Activated naive CD8-positive, alpha-beta T cell treated with anti-CD3 and anti-CD28 coated beads, Interleukin-2, amount 10 ng/mL, durations not matched to agents 7 days and 5 days (primary cell): ENCODE data around the gene NLRP1. TPM values are rescaled to one million over a fixed set of nuclear protein-coding genes. Genes with fewer than 3 reads are reported as not detected.

ENCODE experiments used
- ATAC-seq: fragments of 150-1000 bp; cut with Tn5 transposase; one replicate; pipeline ENCODE4 v1.10.0; 2021; ENCODE audit warnings: low read depth, moderate library complexity
- POLR2A ChIA-PET: fragments of 350-600 bp; sonication (Branson Sonifier 250); formaldehyde crosslinking; loops from one replicate; lab custom pipeline; 2021; ENCODE audit warnings: antibody characterized with exemption; lab: Charles Lee
- DNase-seq: peaks from one replicate; pipeline ENCODE4 v3.0.0; 2021
- H3K27ac Mint-ChIP-seq: one replicate; pipeline ENCODE4 v1.8.0; 2022; ENCODE audit warnings: mild to moderate bottlenecking, mixed read lengths
- H3K27me3 Mint-ChIP-seq: one replicate; pipeline ENCODE4 v1.8.0; 2022; ENCODE audit warnings: mild to moderate bottlenecking, moderate library complexity, mixed read lengths
- H3K36me3 Mint-ChIP-seq: one replicate; pipeline ENCODE4 v1.8.0; 2021; ENCODE audit warnings: mild to moderate bottlenecking, mixed read lengths
- H3K4me1 Mint-ChIP-seq: one replicate; pipeline ENCODE4 v1.8.0; 2021; ENCODE audit warnings: mixed read lengths
- H3K4me3 Mint-ChIP-seq: one replicate; pipeline ENCODE4 v1.8.0; 2022; ENCODE audit warnings: mild to moderate bottlenecking, moderate library complexity, mixed read lengths
- H3K9me3 Mint-ChIP-seq: one replicate; pipeline ENCODE4 v1.8.0; 2021; ENCODE audit warnings: mixed read lengths
- total RNA-seq, 2 experiments: library from RNA; stranded (reverse); gene quantifications; one replicate each; pipeline ENCODE4 v1.2.3, GENCODE V29; 2021

NLRP1 gene
- total RNA-seq, 2 experiments from 2014 or later, result 120 to 126 TPM

DNA sequence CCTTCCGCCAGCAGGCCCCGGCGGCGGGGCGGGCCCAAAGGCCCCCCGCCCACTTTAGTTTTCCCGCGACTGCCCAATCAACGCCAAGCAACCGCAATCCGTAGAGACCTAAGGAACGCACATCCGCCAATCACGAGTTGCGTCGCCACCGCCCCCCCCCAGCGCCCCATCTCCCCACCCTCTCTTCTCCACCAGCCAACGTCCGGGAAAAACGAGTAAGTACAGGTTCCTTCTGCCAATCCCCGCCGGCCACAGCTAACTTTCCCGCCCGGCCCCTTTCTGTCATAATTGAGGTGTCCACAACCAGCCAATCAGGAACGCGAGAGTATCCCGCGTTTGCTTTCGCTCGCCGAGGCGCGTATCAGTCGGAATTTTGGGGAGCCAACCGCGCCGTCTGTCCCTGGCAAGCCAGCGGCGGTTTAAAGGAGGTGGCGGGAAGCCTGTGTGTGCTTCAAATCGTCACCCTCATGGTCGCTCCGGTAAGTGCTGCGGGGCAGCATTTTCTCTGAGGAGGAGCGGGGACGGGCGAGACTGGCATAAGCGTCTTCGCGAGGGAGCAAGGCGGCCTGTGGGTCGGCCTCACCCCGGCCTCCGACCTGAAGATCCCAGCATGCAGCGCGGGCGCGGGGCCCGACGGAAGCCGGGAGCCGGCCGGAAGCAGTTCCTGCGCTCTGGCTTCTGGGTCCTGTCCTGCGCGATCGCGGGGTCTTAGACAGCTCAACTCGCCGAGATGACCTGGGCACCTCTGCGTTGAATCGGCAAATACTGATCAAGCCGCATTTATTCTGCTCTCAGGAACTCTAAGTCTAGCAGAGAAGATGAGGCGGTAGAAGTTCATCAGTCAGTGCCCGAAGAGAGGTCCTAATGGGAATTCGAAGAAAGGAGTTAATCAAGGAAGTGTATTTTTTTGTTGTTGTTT lies 97.8 kb downstream of the NLRP1 start, which contains the start of gene MIS12:
Gene MIS12 (plus strand): TSS at position 361 of the 919 bp plus-strand sequence. CDS start 2,297 bp downstream, outside the sequence.
- Mint-ChIP-seq H3K36me3 (peaks cover 50% of the 10 kb centered on the region), H3K9me3 (no peaks in the 10 kb centered on the region), H3K4me3 (peak within 1 kb of the TSS; percentile 99), H3K27me3 (no peaks in the 10 kb centered on the region), H3K4me1 (peaks cover 40% of the 10 kb centered on the region), H3K27ac (peak within 1 kb of the TSS; percentile 94)
- ATAC-seq (peak; percentile 95), DNase-seq (peak; percentile 90)
- POLR2A ChIA-PET, result interaction anchor here (0.6 to 2.9 kb wide), 15 partner anchors 8 to 1381 kb away, joined by 3 to 33 read pairs (median 3); partner anchors contain the start of genes DHX33, NLRP1, NUP88 and RPAIN

DNA sequence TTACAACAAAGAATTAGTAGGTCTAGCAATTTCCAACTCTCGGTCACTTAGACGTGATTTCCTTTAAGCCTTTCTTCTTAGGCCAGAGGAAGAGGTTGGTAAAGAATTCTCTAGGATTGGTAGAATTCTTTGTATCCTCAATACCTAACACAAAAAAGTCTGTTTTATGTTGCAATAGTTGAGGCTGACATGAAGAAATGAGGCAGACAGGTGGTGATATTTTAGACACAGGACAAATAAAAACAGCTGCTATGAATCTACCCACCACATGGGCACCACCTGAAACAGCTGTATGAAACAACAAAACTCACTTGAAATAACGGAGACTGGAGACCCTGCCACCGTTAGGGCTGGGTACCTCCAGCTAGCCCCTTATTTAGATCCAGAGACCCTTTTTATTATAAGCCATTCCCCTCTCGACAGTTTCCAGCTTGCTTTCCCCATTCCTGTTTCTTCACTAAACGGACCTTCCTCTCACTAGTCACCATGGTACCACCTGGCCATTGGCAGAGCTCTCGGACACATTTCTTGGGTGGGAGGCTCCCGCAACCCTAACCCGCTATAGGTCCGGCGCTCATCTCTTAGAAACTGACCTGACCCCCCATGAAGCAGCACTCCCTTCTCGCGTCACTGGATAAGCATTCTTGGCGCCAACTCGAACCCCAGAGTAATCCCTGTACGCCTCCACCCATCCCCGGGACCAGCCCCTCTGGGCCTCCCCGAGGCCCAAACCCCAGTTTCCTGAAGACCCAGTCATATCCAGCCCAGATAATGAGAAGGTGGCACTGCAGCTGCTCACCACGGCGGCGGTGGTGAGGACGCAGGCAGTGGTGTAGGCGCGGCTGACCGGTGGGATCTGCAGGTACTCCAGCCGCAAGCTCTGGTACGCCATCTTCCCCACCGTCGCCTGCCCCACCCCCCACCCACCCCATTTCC lies 98.8 kb downstream of the NLRP1 start, which contains the start of gene DERL2:
Gene DERL2 (minus strand): TSS at position 909 of the 936 bp plus-strand sequence. CDS start 17 bp downstream, at position 892.
- Mint-ChIP-seq H3K36me3 (peaks cover 51% of the 10 kb centered on the region), H3K27me3 (no peaks in the 10 kb centered on the region), H3K4me3 (peak within 1 kb of the TSS; percentile 99), H3K4me1 (peaks cover 42% of the 10 kb centered on the region), H3K9me3 (no peaks in the 10 kb centered on the region), H3K27ac (peak within 1 kb of the TSS; percentile 94)
- ATAC-seq (no peak), DNase-seq (no peak)
- POLR2A ChIA-PET, result interaction anchor here (0.6 to 2.9 kb wide), 13 partner anchors 9 to 1342 kb away, joined by 3 to 33 read pairs (median 5); partner anchors contain the start of genes C1QBP, DHX33, NLRP1 and NUP88

DNA sequence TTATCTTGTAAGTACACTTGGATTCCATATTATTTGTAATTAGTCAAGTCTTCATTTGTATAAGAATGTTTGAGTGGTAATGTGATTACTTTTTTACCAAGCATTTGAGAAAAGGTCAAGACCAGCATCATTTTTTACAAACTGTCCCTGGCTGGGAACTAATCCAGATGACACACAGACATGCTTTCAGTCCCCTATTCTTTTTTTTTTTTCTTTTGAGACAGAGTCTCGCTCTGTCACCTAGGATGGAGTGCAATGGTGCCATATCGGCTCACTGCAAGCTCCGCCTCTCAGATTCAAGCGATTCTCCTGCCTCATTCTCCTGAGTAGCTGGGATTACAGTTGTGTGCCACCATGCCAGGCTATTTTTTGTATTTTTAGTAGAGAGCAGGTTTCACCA lies 102.9 kb downstream of the NLRP1 start:
- Mint-ChIP-seq H3K27me3 (no peaks in the 10 kb centered on the region), H3K36me3 (peaks cover 49% of the 10 kb centered on the region), H3K4me1 (peaks cover 29% of the 10 kb centered on the region), H3K9me3 (no peaks in the 10 kb centered on the region), H3K27ac (no peak overlapping the region), H3K4me3 (no peak overlapping the region)
- no peak for DNase-seq
- no peak for ATAC-seq
- POLR2A ChIA-PET, result interaction anchor here (0.7 kb wide), 1 partner anchor 58 kb away, joined by 3 read pairs; no protein-coding TSS in a partner anchor

DNA sequence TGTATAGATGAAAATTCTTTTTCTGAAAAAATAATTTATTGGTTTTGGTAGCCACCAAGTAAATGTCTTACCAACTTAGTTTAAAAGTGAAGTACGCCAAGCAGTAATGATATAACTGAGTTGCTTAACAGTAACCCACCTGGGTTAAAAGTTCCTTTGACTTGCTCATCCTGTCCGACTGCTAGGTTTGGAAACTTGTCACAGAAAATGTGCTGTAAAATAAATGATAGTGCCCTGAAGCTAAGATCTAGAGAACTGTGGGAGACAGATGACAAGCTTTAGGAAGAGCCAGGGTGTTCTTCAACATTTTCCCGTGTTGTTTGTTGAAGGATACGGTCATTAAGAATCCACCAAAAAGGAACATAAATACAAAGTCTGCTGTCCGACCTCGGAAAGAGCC lies 103.3 kb downstream of the NLRP1 start:
- no peak for ATAC-seq
- no peak for DNase-seq
- no peaks in the 10 kb centered on the region for H3K9me3 Mint-ChIP-seq
- no peaks in the 10 kb centered on the region for H3K27me3 Mint-ChIP-seq
- peaks cover 50% of the 10 kb centered on the region for H3K36me3 Mint-ChIP-seq
- POLR2A ChIA-PET, result interaction anchor here (1.6 kb wide), 1 partner anchor 11 kb away, joined by 4 read pairs; no protein-coding TSS in a partner anchor
- peaks cover 29% of the 10 kb centered on the region for H3K4me1 Mint-ChIP-seq
- no peak overlapping the region for H3K4me3 Mint-ChIP-seq
- no peak overlapping the region for H3K27ac Mint-ChIP-seq

DNA sequence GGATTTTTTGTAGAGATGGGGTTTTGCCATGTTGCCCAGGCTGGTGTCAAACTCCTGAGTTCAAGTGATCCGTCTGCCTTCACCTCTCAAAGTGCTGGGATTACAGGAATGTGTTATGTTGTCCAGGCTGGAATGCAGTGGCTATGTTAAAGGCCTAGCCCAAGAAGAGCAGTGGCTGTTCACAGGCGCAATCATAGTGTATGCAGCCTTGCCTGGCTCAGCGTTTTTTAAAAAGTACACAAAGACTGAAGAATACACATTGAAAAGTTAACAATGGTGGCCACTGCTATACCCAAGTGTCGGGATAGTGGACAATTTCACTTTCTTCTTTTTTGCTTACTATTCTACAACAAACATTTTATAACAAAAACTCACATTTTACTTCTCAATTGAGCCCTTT lies 105.3 kb downstream of the NLRP1 start:
- no peak overlapping the region for H3K27ac Mint-ChIP-seq

GRCh38 chr17:5473906-5474305 lies 110.4 kb downstream of the NLRP1 start:
- Mint-ChIP-seq H3K36me3 (peaks cover 34% of the 10 kb centered on the region), H3K27me3 (no peaks in the 10 kb centered on the region), H3K9me3 (no peaks in the 10 kb centered on the region), H3K4me3 (no peak overlapping the region), H3K27ac (no peak overlapping the region), H3K4me1 (peaks cover 10% of the 10 kb centered on the region)
- ATAC-seq, result no peak
- no peak for DNase-seq
- POLR2A ChIA-PET, result interaction anchor here (3.2 kb wide), 1 partner anchor 12 kb away, joined by 13 read pairs; the partner anchor contains the start of genes DERL2 and MIS12

More for the DNA sequence above, 105.3 kb downstream of the NLRP1 start:
- Mint-ChIP-seq H3K27me3 (no peaks in the 10 kb centered on the region), H3K4me1 (peaks cover 16% of the 10 kb centered on the region), H3K4me3 (no peak overlapping the region), H3K9me3 (no peaks in the 10 kb centered on the region), H3K36me3 (peaks cover 53% of the 10 kb centered on the region)
- POLR2A ChIA-PET, result interaction anchor here (1.2 kb wide), 1 partner anchor 10 kb away, joined by 4 read pairs; the partner anchor contains the start of gene DHX33
- no peak for ATAC-seq
- no peak for DNase-seq

DNA sequence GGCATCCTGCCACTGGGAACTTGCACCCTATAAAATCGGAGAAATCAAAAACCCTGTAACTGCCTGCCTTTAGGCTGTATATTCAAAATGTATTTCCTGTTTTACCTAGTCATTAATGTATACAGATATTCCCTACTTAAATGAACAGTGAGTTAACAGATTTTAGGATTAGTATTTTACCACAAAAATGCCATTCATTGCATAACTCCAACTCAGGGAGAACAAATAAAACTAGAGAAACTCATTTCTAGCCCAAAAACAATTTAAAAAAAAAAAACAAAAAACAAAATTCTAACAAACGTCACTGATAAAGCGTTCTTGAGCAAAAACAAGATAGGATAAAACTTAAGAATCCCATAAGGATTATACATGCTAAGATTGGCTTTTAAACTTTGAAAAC lies 111.8 kb downstream of the NLRP1 start:
- no peak overlapping the region for H3K27ac Mint-ChIP-seq
- POLR2A ChIA-PET, result interaction anchor here (3.2 kb wide), 1 partner anchor 13 kb away, joined by 13 read pairs; the partner anchor contains the start of genes DERL2 and MIS12

GRCh38 chr17:5468075-5468473 lies 116.2 kb downstream of the NLRP1 start:
- Mint-ChIP-seq H3K27me3 (no peaks in the 10 kb centered on the region), H3K4me3 (peak overlapping the region; percentile 87), H3K4me1 (peaks cover 38% of the 10 kb centered on the region), H3K27ac (peak overlapping the region; percentile 47), H3K36me3 (peaks cover 8% of the 10 kb centered on the region), H3K9me3 (no peaks in the 10 kb centered on the region)
- DNase-seq (no peak), ATAC-seq (peak; percentile 14)
- POLR2A ChIA-PET, result interaction anchor here (0.7 to 3.0 kb wide), 7 partner anchors 18 to 976 kb away, joined by 3 to 33 read pairs (median 3); partner anchors contain the start of genes C1QBP, DERL2, MIS12 and NLRP1

More for the DNA sequence above, 111.8 kb downstream of the NLRP1 start:
- peaks cover 15% of the 10 kb centered on the region for H3K4me1 Mint-ChIP-seq
- H3K9me3 Mint-ChIP-seq, result no peaks in the 10 kb centered on the region
- DNase-seq, result no peak
- H3K36me3 Mint-ChIP-seq, result peaks cover 23% of the 10 kb centered on the region
- H3K27me3 Mint-ChIP-seq, result no peaks in the 10 kb centered on the region
- ATAC-seq, result no peak
- no peak overlapping the region for H3K4me3 Mint-ChIP-seq

GRCh38 chr17:5467416-5467815 lies 116.9 kb downstream of the NLRP1 start:
- peak overlapping the region; percentile 87 for H3K4me3 Mint-ChIP-seq
- peaks cover 39% of the 10 kb centered on the region for H3K4me1 Mint-ChIP-seq
- ATAC-seq (no peak), DNase-seq (no peak)
- H3K27ac Mint-ChIP-seq, result peak overlapping the region; percentile 47
- POLR2A ChIA-PET, result interaction anchor here (3.0 kb wide), 1 partner anchor 19 kb away, joined by 33 read pairs; the partner anchor contains the start of genes DERL2 and MIS12
- peaks cover 6% of the 10 kb centered on the region for H3K36me3 Mint-ChIP-seq
- H3K27me3 Mint-ChIP-seq, result no peaks in the 10 kb centered on the region
- H3K9me3 Mint-ChIP-seq, result no peaks in the 10 kb centered on the region

DNA sequence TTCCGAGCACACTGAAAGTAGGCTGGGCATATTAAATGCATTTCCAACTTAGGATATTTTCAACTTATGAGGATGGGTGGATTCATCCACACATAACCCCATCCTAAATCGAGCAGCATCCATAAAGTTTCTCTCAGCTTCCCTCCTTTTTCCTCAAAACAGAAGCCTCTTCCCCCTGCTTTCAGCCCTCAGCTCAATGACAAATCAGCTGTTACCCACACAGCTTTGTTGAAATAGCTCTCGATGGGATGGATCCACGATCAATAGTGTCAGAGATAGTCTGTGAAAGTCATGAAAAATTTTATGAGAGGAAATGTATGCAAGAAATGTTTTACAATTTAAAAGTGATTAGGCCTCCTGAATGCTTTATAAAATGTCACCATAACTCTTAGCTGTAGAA lies 118.0 kb downstream of the NLRP1 start:
- POLR2A ChIA-PET, result no interaction called here
- DNase-seq (no peak), ATAC-seq (no peak)
- Mint-ChIP-seq H3K4me3 (peak overlapping the region; percentile 87), H3K9me3 (no peaks in the 10 kb centered on the region), H3K27ac (no peak overlapping the region), H3K36me3 (peaks cover 1% of the 10 kb centered on the region), H3K4me1 (peaks cover 39% of the 10 kb centered on the region), H3K27me3 (no peaks in the 10 kb centered on the region)

- DNase-seq, result no peak
- no peak for ATAC-seq
- H3K27ac Mint-ChIP-seq, result no peak overlapping the region
- no peak overlapping the region for H3K4me3 Mint-ChIP-seq
- no peaks in the 10 kb centered on the region for H3K27me3 Mint-ChIP-seq
- POLR2A ChIA-PET, result no interaction called here
- peaks cover 1% of the 10 kb centered on the region for H3K36me3 Mint-ChIP-seq
- no peaks in the 10 kb centered on the region for H3K9me3 Mint-ChIP-seq
- peaks cover 37% of the 10 kb centered on the region for H3K4me1 Mint-ChIP-seq
Observed at GRCh38 chr17:5464717-5465507, 119.4 kb downstream of the NLRP1 start.
